Adrenal gland (tissue), 12 donors: ENCODE data around the gene BAG5. TPM values are rescaled to one million over a fixed set of nuclear protein-coding genes. Genes with fewer than 3 reads are reported as not detected.

Experiments
- DNase-seq, 7 donors: peaks; one replicate each; pipeline ENCODE4 v3.0.0-alpha.2; 2019 to 2020
- H3K27ac ChIP-seq, 5 donors: fragments of 200-600 bp; sonication (generic) in 4 of 5; 1 replicate in 3 of 5; 2 replicates in 2 of 5; pipeline versions ENCODE4 v1.5.1 to v1.8.0; 2016 to 2020; ENCODE audit warnings: mild to moderate bottlenecking in 1 of 5
- H3K27me3 ChIP-seq: fragments of 200-600 bp; 2 replicates; pipeline ENCODE4 v1.8.0; 2021
- H3K36me3 ChIP-seq, 2 donors: fragments of 200-600 bp; replicated peaks in 1 of 2; 1 replicate in 1 of 2; 2 replicates in 1 of 2; pipeline versions ENCODE4 v1.5.1 to v1.8.0; 2018 to 2022
- H3K4me1 ChIP-seq, 2 donors: fragments of 200-600 bp; replicated peaks in 1 of 2; 1 replicate in 1 of 2; 2 replicates in 1 of 2; pipeline versions ENCODE4 v1.5.1 to v1.8.0; 2018 to 2021
- H3K4me3 ChIP-seq, 4 donors: fragments of 200-600 bp; sonication (generic) in 3 of 4; one replicate each; pipeline ENCODE4 v1.5.1; 2016 to 2018
- H3K9me3 ChIP-seq, 3 donors: fragments of 200-600 bp; sonication (generic) in 1 of 3; replicated peaks in 1 of 3; 1 replicate in 2 of 3; 2 replicates in 1 of 3; pipeline versions ENCODE4 v1.5.1 to v1.8.0; 2016 to 2021
- CTCF ChIP-seq, 6 experiments: fragments of 450-650 bp in 4 of 6; fragments of 200-600 bp in 2 of 6; sonication (generic) in 1 of 6; IDR thresholded peaks; 1 replicate in 5 of 6; 2 replicates in 1 of 6; pipeline versions ENCODE4 v1.5.1 to v1.8.0; 2016 to 2021; ENCODE audit warnings: antibody characterized with exemption in 6 of 6, mild to moderate bottlenecking in 2 of 6, moderate library complexity in 1 of 6
- POLR2A ChIP-seq, 2 donors: fragments of 450-650 bp; IDR thresholded peaks; one replicate each; pipeline ENCODE4 v1.6.1; 2017; ENCODE audit warnings: antibody characterized with exemption in 2 of 2, mild to moderate bottlenecking in 2 of 2, moderate library complexity in 1 of 2
- WGBS, 4 donors: extraction: QIAGEN DNeasy Blood & Tissue Kit in 2 of 4; methylation state at CpG; one replicate each; pipeline versions ENCODE4 v1.1.5 to v1.1.7; 2013 to 2017; 5-methylcytosine and 5-hydroxymethylcytosine counted together
- intact Hi-C, 2 donors: fragments of 100-400 bp; cut with DNase I; formaldehyde crosslinking; loops; one replicate each; pipeline versions ENCODE4 v1.14.1 to v1.15.0; 2022 to 2023
- polyA plus RNA-seq, 3 donors: library from polyadenylated mRNA; stranded (reverse); fragments of 200-250 nt in 2 of 3; fragments of 350-450 nt in 1 of 3; fragmentation: Illumina TruSeq in 1 of 3; extraction: RNeasy Lipid Tissue Mini Kit (QIAGEN cat#74804) in 1 of 3; gene quantifications; one replicate each; pipeline ENCODE4 v1.2.3, GENCODE V29; 2013 to 2014
- total RNA-seq, 9 donors: library from RNA; depleted of rRNA in 4 of 9; stranded (reverse); fragments of >200 nt in 4 of 9; fragments of 120-200 nt in 1 of 9; fragmentation: NEBNext Ultra II Directional in 1 of 9; extraction: Animal tissue kit (Norgen Biotek cat#: 25700) in 1 of 9; gene quantifications; one replicate each; pipeline versions ENCODE4 v1.1.0 to v1.2.4, GENCODE V29; 2013 to 2023
- donor health status: healthy with polysubstance abuse.
- donor health status: Bipolar disorder and iron deficiency.
- donor health status: DM: yes; HTN: yes; CAD: no.
- donor health status: DM: no; HTN: no; CAD: no.
- donor health status: DM: no; HTN: no; CAD: no.
- donor health status: DM: yes; HTN: yes; CAD: no.

BAG5 gene
- total and polyA plus RNA-seq, 12 donors = 5.2 to 33.5 (median 24.7) TPM

GRCh38 chr14:103550451-103551337 is 11.8 kb downstream of the BAG5 start:
- H3K27ac ChIP-seq = peak overlapping the region in 4 of 5 donors; percentile 83 to 95 (median 88)
- H3K36me3 ChIP-seq = no peaks in the 10 kb centered on the region
- WGBS, 4 donors = 77 to 82% (median 81%) methylated on average over 12 to 22 of the region's 22 CpGs
- peak in 1 of 7 donors; percentile 29 for DNase-seq
- H3K27me3 ChIP-seq = no peaks in the 10 kb centered on the region
- no peak overlapping the region for H3K4me3 ChIP-seq
- TF ChIP-seq CTCF (IDR thresholded peaks at IDR 0.05) (no peak), POLR2A (IDR thresholded peaks at IDR 0.05) (no peak)
- no peaks in the 10 kb centered on the region for H3K9me3 ChIP-seq
- peaks cover 21 to 33% of the 10 kb centered on the region in 2 donors for H3K4me1 ChIP-seq
- intact Hi-C loops = no loop called here

GRCh38 chr14:103549361-103550311 is 12.8 kb downstream of the BAG5 start:
- WGBS, 4 donors = 76 to 84% (median 81%) methylated on average over 20 to 30 of the region's 30 CpGs
- H3K9me3 ChIP-seq = no peaks in the 10 kb centered on the region
- intact Hi-C loops = loop anchor here in 1 of 2 donors (5.0 kb wide), 1 partner anchor 47 kb away; no protein-coding TSS in a partner anchor
- H3K4me1 ChIP-seq = peaks cover 21 to 33% of the 10 kb centered on the region in 2 donors
- H3K27me3 ChIP-seq = no peaks in the 10 kb centered on the region
- peak in 1 of 7 donors; percentile 46 for DNase-seq
- H3K36me3 ChIP-seq = no peaks in the 10 kb centered on the region
- H3K4me3 ChIP-seq = no peak overlapping the region
- H3K27ac ChIP-seq = peak overlapping the region in 2 of 5 donors; percentile 62 to 87
- TF ChIP-seq CTCF (IDR thresholded peaks at IDR 0.05) = no peak
- TF ChIP-seq POLR2A (IDR thresholded peaks at IDR 0.05) = no peak

GRCh38 chr14:103548463-103549351 is 13.8 kb downstream of the BAG5 start:
- peak overlapping the region in 2 of 5 donors; percentile 62 to 87 for H3K27ac ChIP-seq
- peaks cover 21 to 40% of the 10 kb centered on the region in 2 donors for H3K4me1 ChIP-seq
- no peaks in the 10 kb centered on the region for H3K9me3 ChIP-seq
- TF ChIP-seq POLR2A (IDR thresholded peaks at IDR 0.05) (no peak), CTCF (IDR thresholded peaks at IDR 0.05) (no peak)
- intact Hi-C loops = loop anchor here in 1 of 2 donors (5.0 kb wide), 1 partner anchor 46 kb away; no protein-coding TSS in a partner anchor
- WGBS, 4 donors = 85 to 95% (median 88%) methylated on average over 8 to 27 of the region's 27 CpGs
- H3K4me3 ChIP-seq = no peak overlapping the region
- DNase-seq = peak in 1 of 7 donors; percentile 19
- H3K36me3 ChIP-seq = no peaks in the 10 kb centered on the region
- H3K27me3 ChIP-seq = no peaks in the 10 kb centered on the region
